Testis (tissue), 3 donors: ENCODE measurements around the gene MED16. TPM values are rescaled to one million over a fixed set of nuclear protein-coding genes. Genes with fewer than 3 reads are reported as not detected.
"Not testable (repeated sequence)": the region's sequence is repeated elsewhere in the genome, so short reads cannot be mapped to it uniquely, and the experiment has no call there.

Experiments
- DNase-seq: peaks from one replicate; pipeline ENCODE4 v3.0.0-alpha.2; 2019
- H3K27ac ChIP-seq, 2 donors: fragments of 200-600 bp; sonication (generic); one replicate each; pipeline ENCODE4 v1.5.1; 2019
- H3K27me3 ChIP-seq: fragments of 200-600 bp; sonication (generic); one replicate; pipeline ENCODE4 v1.5.1; 2019
- H3K36me3 ChIP-seq: fragments of 200-600 bp; sonication (generic); one replicate; pipeline ENCODE4 v1.5.1; 2017; ENCODE audit warnings: low read depth; ENCODE audit errors: missing control alignments
- H3K4me1 ChIP-seq: fragments of 200-600 bp; sonication (generic); one replicate; pipeline ENCODE4 v1.5.1; 2019
- H3K4me3 ChIP-seq, 2 donors: fragments of 200-600 bp; sonication (generic); one replicate each; pipeline ENCODE4 v1.5.1; 2017 to 2019
- H3K9me3 ChIP-seq: fragments of 200-600 bp; sonication (generic); one replicate; pipeline ENCODE4 v1.5.1; 2017
- CTCF ChIP-seq, 3 experiments: fragments of 450-650 bp in 2 of 3; fragments of 200-600 bp in 1 of 3; sonication (generic) in 1 of 3; IDR thresholded peaks; one replicate each; pipeline ENCODE4 v1.5.1; 2016 to 2019; ENCODE audit warnings: antibody characterized with exemption in 3 of 3, mild to moderate bottlenecking in 2 of 3, moderate library complexity in 1 of 3
- POLR2A ChIP-seq: fragments of 450-650 bp; IDR thresholded peaks from one replicate; pipeline ENCODE4 v1.6.1; 2017; ENCODE audit warnings: antibody characterized with exemption, mild to moderate bottlenecking, moderate library complexity
- WGBS, 2 donors: methylation state at CpG; one replicate each; pipeline ENCODE4 v1.1.5; 2018; 5-methylcytosine and 5-hydroxymethylcytosine counted together
- intact Hi-C: fragments of 100-400 bp; cut with DNase I; formaldehyde crosslinking; loops from one replicate; pipeline ENCODE4 v1.15.1; 2023; ENCODE audit warnings: low total_unique reads
- polyA plus RNA-seq: library from polyadenylated mRNA; stranded (reverse); fragments of 350-450 nt; fragmentation: Illumina TruSeq; extraction: RNeasy Lipid Tissue Mini Kit (QIAGEN cat#74804); gene quantifications from one replicate; pipeline ENCODE4 v1.2.3, GENCODE V29; 2014; ENCODE audit warnings: low read depth, low replicate concordance; ENCODE audit not compliant: insufficient read depth
- total RNA-seq, 2 donors: library from RNA; depleted of rRNA; stranded (reverse); fragments of >200 nt; gene quantifications; one replicate each; pipeline ENCODE4 v1.2.3, GENCODE V29; 2016

MED16 gene
- total and polyA plus RNA-seq, 3 donors from 2014 or later: 50.7 to 124 (median 94.7) TPM

GRCh38 chr19:882871-883497, 10.0 kb downstream of the MED16 start:
- 92 to 93% methylated on average over 30 of the region's 30 CpGs for WGBS, 2 donors
- Histone ChIP-seq H3K4me1 (no peaks in the 10 kb centered on the region), H3K9me3 (no peaks in the 10 kb centered on the region), H3K4me3 (no peak overlapping the region), H3K36me3 (no peaks in the 10 kb centered on the region), H3K27me3 (no peaks in the 10 kb centered on the region), H3K27ac (no peak overlapping the region)
- intact Hi-C loops: no loop called here
- no peak for DNase-seq
- TF ChIP-seq POLR2A (no peak), CTCF (IDR thresholded peaks at IDR 0.05) (no peak)

- Histone ChIP-seq H3K27ac (no peak overlapping the region), H3K4me1 (no peaks in the 10 kb centered on the region), H3K9me3 (no peaks in the 10 kb centered on the region), H3K27me3 (no peaks in the 10 kb centered on the region), H3K4me3 (no peak overlapping the region), H3K36me3 (no peaks in the 10 kb centered on the region)
- TF ChIP-seq POLR2A (no peak), CTCF (IDR thresholded peaks at IDR 0.05) (no peak)
- no peak for DNase-seq
- WGBS, 2 donors: 96 to 97% methylated on average over 22 to 34 of the region's 34 CpGs
- intact Hi-C loops: no loop called here
Measured at GRCh38 chr19:881385-882071, 11.5 kb downstream of the MED16 start.

- TF ChIP-seq CTCF (IDR thresholded peaks at IDR 0.05): no peak
- TF ChIP-seq POLR2A: no peak
- Histone ChIP-seq H3K9me3 (no peaks in the 10 kb centered on the region), H3K27me3 (no peaks in the 10 kb centered on the region), H3K4me1 (no peaks in the 10 kb centered on the region), H3K36me3 (no peaks in the 10 kb centered on the region), H3K4me3 (no peak overlapping the region), H3K27ac (no peak overlapping the region)
- 91 to 96% methylated on average over 17 to 37 of the region's 37 CpGs for WGBS, 2 donors
- intact Hi-C loops: no loop called here
- no peak for DNase-seq
Measured at GRCh38 chr19:879711-880438, 13.1 kb downstream of the MED16 start.

- H3K36me3 ChIP-seq, H3K9me3 ChIP-seq, intact Hi-C loops, H3K27ac ChIP-seq, H3K4me3 ChIP-seq, H3K4me1 ChIP-seq, DNase-seq, H3K27me3 ChIP-seq: not testable (repeated sequence)
- WGBS, 2 donors: 84 to 87% methylated on average over 14 to 17 of the region's 24 CpGs
Measured at GRCh38 chr19:878751-879561, 14.0 kb downstream of the MED16 start.

- H3K27ac ChIP-seq, DNase-seq, H3K9me3 ChIP-seq, H3K27me3 ChIP-seq, H3K4me3 ChIP-seq, H3K4me1 ChIP-seq, intact Hi-C loops, H3K36me3 ChIP-seq: not testable (repeated sequence)
- 84 to 89% methylated on average over 6 to 15 of the region's 23 CpGs for WGBS, 2 donors
Measured at GRCh38 chr19:877992-878660, 14.9 kb downstream of the MED16 start.
